Epidermal melanocyte (primary cell): Measurements from ENCODE around the gene ZMPSTE24.

Source experiments
- DNase-seq: peaks from one replicate; pipeline ENCODE4 v3.0.0; 2011; ENCODE audit warnings: low spot score; ENCODE audit not compliant: insufficient read length

Gene ZMPSTE24

DNA sequence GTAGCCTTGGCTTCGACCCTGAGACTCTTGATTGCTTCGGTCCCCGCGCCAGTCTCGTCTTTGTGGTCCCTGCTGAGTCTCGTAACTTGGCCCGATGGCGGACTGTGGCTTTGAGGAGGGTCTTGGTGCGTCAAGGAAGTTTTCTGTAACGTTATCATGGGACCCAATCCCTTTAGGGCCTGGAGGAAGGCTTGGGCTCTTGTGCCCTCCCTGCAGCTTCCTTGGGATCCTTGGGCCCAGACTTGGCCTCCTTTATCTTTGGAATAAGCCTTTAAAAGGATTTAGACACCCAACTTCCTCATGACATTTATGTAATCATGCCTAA is 371 bp downstream of the ZMPSTE24 start:
- no peak for DNase-seq

DNA sequence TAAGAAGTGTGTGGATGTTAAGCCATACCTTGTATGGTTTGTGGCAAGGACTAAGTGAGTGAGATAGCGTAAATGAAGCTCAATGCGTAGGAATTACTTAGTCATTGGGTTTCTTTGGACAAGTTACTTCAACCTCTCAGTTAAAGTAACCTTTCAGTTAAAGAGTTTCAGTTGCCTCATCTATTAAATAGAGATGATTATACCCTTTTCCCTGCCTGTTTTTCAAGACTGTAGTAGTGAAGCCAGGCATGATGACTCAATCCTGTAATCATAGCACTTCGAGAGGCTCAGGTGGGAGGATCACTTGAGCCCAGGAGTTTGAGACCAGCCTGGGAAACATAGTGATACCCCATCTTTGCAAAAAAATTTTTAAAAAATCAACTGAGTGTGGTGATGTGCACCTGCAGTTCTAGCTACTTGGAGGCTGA is 6.3 kb downstream of the ZMPSTE24 start:
- DNase-seq: no peak

DNA sequence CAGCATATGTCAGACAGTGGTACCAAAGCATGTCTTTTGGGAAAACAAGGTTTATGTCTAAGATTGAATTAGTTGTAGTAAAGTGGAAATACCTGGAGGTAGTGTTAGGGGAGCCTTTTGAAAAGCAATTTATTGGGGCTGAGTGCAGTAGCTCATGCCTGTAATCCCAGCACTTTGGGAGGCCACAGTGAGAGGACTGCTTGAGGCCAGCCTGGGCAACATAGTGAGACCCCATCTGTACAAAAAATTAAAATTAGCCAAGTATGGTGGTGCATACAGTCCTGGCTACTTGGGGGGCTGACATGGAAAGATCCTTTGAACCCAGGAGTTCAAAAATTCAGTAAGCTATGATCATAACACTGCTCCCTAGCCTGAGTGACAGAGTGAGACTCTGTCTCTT is 7.3 kb downstream of the ZMPSTE24 start:
- no peak for DNase-seq

DNA sequence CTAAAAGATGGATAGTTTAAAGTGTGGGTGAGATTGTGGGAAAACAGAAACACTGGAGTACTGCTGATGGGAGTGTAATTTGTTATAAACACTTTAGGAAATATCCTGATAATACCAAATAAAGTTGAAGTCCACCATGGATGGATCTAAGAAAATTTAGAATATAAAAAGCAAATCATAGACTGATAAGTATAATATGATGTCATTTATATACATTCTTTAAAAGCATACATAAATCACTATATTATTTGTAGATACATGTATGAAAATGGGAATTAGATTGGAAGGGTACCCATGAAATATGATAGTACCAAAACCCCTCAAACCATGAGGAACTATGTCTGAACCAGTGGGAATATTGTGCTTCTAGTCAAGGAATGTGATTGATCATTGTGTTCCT is 7.9 kb downstream of the ZMPSTE24 start:
- DNase-seq: no peak

DNA sequence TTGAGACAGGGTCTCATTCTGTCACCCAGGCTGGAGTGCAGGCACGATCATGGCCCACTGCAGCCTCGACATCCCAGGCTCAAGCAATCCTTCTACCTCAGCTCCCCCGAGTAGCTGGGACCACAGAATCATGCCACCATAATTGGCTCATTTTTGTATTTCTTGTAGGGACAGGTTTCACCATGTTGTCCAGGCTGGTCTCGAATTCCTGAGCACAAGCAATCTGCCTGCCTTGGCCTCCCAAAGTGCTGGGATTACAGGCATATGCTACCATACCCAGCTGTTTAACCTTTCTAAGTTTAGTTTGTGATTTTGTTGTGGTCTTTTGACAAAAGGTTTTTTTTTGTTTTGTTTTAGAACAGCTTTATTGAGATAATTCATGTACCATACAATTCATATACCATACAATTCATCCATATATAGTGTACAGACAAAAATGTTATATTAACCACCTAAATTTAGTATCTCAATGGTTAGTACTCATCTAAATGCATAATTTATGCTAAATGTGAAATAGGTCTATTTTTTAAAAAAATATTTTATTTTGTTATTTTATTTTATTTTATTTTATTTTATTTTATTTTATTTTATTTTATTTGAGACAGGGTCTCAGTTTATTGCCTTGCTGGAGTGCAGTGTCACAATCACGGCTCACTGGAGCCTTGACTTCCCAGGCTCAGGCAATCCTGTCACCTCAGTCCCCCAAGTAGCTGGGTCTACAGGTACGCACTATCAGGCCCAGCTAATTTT is 8.9 kb downstream of the ZMPSTE24 start:
- no peak for DNase-seq

DNA sequence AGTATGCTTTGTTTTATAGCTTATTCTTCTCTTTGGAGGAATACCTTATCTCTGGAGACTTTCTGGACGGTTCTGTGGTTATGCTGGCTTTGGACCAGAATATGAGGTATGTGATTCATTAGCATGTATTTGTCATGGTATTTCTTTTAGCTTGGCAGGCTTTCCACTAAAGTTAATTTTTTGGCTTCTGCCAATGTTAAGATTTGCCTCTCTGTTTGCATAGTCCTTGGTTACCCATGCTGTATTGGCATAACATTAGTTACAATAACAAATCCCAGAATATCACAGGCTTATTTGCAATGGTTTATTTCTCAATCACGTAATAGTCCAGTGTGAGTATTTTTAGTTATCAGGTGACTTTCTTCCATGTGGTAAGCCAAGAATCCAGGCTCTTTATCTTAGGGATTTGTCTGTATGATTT is 9.7 kb downstream of the ZMPSTE24 start:
- no peak for DNase-seq

DNA sequence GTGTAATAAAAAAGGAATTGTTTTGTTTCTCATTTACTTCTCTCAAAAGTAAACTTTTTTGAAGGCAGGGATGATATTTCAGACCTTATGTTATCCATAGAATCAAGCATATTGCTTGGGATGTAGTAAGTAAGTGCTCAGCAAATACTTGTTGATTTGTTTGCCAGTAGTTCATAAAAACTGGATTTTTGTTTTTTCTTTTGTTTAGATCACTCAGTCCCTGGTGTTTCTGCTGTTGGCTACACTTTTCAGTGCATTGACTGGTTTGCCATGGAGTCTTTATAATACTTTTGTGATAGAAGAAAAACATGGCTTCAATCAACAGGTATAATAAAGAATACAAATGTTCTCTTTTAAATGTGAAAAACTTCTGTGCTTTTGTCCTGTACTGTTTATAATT is 10.2 kb downstream of the ZMPSTE24 start:
- DNase-seq: no peak

DNA sequence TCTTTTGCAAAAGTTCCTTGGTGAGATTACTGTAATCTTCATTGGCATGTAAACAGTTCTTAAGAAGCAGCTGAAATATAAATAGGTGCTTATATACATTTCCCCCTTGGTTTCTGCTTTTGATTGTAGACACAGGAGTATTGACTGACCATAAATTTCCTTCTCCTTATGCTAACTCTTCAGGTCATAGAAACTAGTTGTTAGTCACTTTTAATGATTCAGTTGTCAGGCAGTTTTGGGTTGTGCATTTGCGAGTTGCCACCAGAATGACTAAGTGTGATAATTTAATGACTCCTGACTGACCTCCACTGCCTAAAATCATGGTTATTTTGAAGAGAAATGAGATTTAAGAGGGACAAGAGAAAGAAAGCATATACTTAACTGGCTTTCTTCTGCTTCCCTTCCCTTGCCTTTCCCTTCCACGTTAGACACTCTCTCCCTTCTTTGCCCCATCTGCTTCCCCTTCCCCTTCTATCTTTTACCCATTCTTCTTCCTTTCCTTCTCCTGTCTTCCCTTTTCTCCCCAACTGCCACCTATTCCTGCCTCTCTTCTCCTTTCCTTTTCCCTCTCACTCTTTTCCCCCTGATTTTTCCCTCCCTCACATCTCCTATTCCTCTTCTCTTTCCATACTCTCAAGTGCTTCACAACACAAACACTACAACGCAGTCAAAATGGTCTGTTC is 12.3 kb downstream of the ZMPSTE24 start:
- no peak for DNase-seq

DNA sequence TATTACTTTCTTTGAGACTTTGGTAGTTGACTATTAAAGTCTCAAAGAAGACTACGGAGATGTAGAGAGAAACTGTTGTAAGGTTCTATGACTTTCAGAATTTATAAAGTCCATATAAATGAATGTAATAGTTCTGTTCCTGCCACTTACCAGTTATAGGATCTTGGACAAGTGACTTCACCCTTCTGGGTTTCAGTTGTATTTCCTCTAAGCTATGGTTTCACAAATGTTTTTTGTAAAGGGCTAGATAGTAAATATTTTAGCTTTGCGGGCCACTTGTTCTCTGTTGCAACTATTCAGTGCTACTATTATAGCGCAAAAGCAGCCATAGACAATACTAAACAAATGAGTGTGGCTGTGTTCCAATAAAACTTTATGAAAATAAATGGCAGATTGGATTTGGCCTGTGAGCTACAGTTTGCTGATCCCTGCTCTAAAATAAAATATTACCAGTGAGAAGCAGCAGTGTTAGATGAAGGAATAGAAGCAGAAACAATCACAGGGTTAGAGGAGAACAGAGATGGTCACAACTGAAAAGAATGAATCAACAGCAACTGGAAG is 14.7 kb downstream of the ZMPSTE24 start:
- DNase-seq: no peak

DNA sequence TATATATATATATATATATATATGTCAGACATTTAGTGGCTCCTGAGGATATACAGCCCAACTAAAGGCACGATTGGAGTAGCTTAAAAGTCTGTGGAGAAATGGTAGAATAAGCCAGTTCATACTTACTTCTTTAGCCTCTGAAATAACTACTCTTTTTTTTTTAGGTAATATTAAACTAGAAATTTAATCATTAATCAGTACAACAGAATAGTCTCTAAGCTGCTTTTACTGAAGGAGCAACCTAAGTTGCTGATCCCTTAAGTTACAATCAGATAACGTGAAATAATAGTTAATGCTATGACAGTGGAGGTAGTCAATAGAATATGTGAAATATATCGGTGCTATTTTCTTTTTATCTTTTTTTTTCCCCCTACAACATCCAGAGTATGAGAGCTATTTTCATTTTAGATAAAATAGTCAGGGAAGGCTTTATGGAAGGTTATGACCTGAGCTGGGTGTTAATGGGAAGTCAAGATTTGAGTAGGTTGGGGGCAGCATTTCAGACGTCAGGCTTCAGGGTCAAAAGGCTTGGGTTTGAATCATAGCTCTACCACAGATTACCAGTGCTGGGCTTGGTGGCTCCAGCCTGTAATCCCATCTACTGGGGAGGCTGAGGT is 15.6 kb downstream of the ZMPSTE24 start:
- no peak for DNase-seq

DNA sequence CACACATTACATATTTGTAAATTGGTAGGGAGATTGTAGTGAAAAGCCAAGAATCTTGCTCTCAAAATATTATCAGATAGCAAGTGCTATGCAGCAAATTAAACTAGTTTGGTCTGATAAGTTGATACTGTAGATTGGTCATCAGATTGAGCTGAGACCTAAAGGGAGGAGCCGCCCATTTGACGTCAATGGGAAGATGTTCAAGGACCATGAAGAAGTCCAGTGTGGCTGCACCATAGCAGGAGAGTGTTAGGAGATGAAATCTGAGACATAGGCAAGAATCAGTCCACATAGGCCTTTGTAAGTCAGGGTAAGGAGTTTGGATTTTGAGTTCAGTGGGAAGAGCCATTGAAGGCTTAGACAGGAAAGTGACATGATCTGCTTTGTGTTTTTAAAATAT is 16.3 kb downstream of the ZMPSTE24 start:
- no peak for DNase-seq

DNA sequence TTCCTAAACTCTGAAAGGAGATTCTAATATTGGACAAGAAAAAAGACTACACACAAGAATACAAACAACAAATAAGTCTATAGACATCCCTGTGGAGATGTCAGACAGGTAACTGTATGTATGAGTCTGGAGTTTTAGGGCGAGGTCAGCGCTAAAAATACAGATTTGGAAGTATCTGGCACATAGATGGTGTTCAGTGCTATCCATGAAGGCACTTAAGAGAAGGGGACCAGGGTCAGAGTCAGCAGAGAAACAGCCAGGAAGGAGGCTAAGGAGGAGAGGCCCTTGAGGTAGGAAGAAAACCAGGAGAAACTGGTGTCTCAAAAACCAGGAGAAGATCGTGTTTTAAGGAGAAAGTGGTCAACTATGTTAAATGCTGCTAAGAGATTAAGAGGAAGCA is 18.1 kb downstream of the ZMPSTE24 start:
- DNase-seq: no peak

DNA sequence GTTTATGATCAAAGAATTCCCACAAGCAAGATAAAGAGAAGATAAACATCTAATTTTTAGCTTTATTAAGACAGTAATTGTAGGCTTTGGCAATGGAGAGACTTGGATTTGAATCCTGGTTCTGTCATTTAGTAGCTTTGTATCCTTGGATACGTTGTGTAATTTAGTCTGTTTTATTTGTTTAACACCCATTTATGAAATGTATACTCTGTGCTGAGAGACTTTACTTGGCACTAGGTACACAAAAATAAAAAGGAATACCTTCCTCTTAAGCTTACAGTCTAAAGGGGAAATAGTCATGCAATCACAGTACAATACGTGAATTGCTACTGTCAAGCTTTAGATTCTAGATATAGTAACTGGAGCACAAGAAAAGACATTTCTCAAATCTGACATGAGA is 23.8 kb downstream of the ZMPSTE24 start:
- DNase-seq: no peak

DNA sequence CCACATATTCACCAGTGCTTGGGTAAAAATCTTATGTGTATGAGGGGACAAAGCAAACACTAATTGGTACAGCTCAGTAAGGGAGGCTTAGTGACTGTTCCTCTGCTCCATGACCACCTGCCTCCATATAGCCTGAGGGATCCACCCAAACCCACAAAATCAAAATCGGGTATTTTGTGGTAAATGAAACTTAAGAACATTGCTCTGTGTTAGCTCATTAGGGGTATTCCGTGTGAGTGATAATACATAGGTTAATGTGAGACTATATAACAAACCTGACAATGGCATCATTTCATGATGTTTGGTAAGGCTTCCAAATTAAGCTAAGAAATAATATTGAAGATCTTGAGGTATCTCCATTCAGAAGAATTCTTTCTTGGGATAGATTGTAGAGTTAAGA is 33.3 kb downstream of the ZMPSTE24 start:
- no peak for DNase-seq

DNA sequence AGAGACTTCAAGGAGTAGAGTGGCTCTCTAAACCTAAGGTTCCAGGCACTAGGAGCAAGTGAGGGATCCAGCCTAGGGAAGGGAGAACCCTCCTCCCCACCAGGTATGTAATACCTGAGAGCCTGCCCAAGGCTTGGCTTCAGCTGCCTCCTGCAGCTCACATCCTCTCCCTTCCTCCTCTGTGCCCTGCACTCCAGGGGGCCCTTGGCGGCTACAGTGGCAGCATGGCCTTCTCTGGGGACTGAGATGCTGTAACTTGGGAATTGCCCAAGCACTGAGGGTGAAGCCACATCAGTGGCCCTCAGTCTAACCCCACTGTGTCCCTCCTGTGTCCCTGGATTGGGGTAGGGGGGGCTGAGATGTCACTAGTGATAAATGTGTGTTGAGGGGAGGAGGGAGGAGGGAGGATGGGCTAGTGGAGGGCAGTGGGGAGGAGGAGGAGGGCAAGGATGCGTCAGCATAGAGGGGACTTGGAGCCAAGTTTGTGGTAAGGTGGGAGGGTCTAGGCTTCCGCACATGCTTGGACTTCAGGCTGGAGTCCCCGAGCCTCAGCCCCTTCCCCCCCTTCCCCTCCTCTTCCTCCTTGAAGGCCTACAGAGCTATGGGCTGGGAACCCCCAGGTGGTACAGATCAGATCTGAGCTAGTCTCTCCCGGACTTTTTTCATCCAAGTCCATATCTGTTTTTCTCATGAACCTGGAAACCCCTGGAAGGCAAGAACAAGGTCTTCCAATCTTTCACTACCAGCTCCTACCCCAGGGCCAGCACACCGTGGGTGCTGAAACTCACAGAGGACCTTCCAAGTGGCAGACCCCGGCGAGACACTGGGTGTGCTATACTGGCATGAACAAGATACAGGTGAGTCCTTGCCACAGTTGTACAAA is 41.6 kb downstream of the ZMPSTE24 start:
- DNase-seq: no peak

DNA sequence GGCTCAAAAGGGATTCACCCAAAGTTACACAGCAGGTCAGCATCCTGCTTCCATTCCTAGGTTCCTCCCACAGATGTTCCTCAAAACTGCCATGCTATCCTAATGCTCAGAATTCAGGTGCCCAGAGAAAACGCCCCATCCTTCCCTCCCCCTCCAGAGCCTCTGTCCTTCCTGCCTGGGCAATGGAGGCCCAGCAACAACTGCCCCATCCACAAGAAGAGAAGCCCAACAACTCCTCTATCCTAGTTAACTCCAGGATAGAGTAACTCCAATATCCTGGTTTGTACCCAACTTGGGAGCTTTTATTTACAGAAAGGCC is 42.2 kb downstream of the ZMPSTE24 start:
- no peak for DNase-seq

DNA sequence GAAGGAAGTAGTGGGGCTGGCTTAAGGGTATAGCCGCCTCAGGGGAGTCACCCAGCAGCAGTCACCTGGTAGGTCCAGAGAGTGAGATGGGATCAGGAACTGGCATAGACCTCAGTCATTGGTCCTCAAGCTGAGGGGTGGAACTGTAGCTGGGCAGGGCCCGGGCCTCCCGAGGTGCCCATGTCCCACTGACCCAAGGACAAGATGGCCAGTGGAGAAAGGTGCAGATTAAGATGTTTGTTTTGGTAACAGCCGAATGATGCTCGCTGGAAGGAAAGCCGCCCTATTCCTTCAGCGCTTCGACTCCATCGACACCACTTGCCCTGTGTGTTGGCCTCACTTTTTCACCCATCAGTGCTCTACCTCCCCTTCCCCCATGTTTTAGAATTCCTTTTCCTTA is 42.6 kb downstream of the ZMPSTE24 start:
- DNase-seq: no peak

DNA sequence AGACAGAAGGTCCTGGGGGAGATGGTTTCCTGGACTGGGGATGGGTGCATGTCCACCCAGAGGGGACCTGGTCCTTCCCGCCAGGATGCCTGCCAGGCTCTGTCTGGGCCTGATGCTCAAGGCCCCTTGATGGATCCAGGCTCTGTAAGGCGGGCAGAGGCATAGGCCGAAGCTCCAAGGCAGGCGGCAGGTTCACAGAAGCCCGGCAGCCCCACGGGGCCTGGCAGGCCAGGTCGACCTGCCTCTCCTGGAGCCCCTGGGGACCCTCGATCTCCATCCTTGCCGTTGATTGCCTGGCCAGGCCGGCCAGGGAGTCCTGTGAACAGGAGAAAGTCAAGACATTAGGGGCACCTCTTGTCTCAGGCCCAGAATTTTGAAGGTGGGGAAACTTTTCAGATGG is 43.0 kb downstream of the ZMPSTE24 start:
- no peak for DNase-seq

DNA sequence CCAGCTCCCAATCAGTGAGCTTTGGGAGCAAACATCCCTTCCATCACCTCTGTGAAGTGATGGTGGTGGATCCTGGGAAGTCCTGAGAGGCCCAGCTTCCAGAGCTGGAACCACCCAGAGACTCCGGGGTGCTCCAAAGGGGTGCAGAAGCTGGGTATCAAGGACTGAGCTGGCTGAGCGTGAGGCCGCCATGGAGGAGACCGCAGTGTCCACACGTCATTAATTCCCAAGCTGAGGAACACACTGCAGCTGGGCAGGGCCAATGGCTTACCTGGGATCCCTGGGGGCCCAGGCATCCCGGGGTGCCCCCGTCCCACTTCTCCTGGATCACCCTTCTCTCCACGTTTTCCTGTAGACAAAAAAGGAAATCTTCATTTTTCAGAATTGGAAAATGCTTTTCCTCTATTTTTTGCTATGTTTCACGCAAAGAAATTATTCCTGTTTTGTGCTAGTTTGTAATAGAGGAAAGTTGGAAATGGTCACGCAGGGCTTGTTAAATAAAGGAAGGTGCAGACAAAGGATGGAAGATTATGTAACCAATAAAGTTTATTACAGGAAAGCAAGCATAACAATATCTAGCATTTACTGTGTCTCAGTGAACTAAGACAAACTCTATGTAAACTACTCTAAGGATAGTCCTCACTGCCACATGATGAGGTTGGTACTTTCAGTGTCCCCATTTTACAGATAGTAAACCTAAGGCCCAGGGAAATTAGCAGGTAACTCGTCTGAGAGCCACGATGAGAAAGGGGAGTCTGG is 43.7 kb downstream of the ZMPSTE24 start:
- no peak for DNase-seq

DNA sequence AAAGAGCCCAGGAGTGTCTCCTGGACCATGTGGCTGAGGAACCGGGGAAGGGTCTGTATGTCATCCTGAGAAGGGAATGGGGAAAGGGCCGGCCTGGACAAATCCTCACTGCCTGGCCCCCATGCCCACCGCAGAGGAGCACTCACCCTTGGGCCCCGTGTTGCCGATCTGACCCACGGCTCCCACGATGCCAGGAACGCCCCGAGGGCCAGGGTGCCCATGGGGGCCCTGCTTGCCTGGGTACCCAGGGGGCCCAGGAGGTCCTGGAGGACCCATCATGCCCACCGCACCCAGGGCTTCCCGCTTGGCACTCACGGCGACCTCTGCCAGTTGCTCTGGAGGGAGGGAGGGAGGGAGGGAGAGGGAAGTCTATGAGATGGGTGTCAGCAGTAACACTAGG is 44.4 kb downstream of the ZMPSTE24 start:
- no peak for DNase-seq
